Measurements from ENCODE around the gene NFKBIB. TPM values are rescaled to one million over a fixed set of nuclear protein-coding genes. Genes with fewer than 3 reads are reported as not detected.

The NFKBIB gene
- total and polyA plus RNA-seq, 2 of the 13 experiments (the other 11 are each of a cell fraction or from before 2014, with no cell fraction given): 8.6 to 14.9 TPM

GRCh38 chr19:38852231-38853044, 47.3 kb upstream of the NFKBIB start (continued):
- 0 out of 2 replicates have a peak, but pooled peaks have one; percentile 44 for TF ChIP-seq CBX5 (CRISPR knock-in tag; IDR thresholded peaks at IDR 0.05; ENCODE audit: borderline replicate concordance)
- no peak for TF ChIP-seq GABPA (IDR thresholded peaks at IDR 0.05; ENCODE audit: low read depth, low read length)
- 0 out of 2 replicates have a peak, but pooled peaks have one; percentile 2 for TF ChIP-seq GABPA (CRISPR knock-in tag; IDR thresholded peaks at IDR 0.05; ENCODE audit: low read depth)
- no peak for TF ChIP-seq PRDM10 (CRISPR knock-in tag; IDR thresholded peaks at IDR 0.05; ENCODE audit: low read depth)
- 0 out of 2 replicates have a peak, but pooled peaks have one; percentile 35 for TF ChIP-seq MED1 (CRISPR knock-in tag; IDR thresholded peaks at IDR 0.05)
- 0 out of 2 replicates have a peak, but pooled peaks have one; percentile 13 for TF ChIP-seq ZHX1 (CRISPR knock-in tag; IDR thresholded peaks at IDR 0.05; ENCODE audit: low read depth)
- no peak for TF ChIP-seq MAFF (IDR thresholded peaks at IDR 0.05; ENCODE audit: low read depth, low read length)
- no peak for TF ChIP-seq ZNF576 (CRISPR knock-in tag; IDR thresholded peaks at IDR 0.05)
- TF ChIP-seq BATF2 (CRISPR knock-in tag; IDR thresholded peaks at IDR 0.05): no peak
- peak; percentile 46 for TF ChIP-seq YY1 (IDR thresholded peaks at IDR 0.05; ENCODE audit: insufficient read depth, insufficient replicate concordance, low read depth, low read length)
- no peak for TF ChIP-seq ZFYVE20 (CRISPR knock-in tag; IDR thresholded peaks at IDR 0.05; ENCODE audit: borderline replicate concordance, low read depth)
- TF ChIP-seq KDM5A (IDR thresholded peaks at IDR 0.05; ENCODE audit: borderline replicate concordance, low read length): peak; percentile 26; the same call in 1 of the 2 replicates
- TF ChIP-seq ZNF124 (CRISPR knock-in tag; IDR thresholded peaks at IDR 0.05): no peak
- 0 out of 2 replicates have a peak, but pooled peaks have one; percentile 32 for TF ChIP-seq ZNF143 (CRISPR knock-in tag; IDR thresholded peaks at IDR 0.05)
- TF ChIP-seq ISL2 (CRISPR knock-in tag; IDR thresholded peaks at IDR 0.05): no peak
- peak; percentile 29 for TF ChIP-seq KDM2A (CRISPR knock-in tag; IDR thresholded peaks at IDR 0.05; ENCODE audit: borderline replicate concordance, low read depth)
- TF ChIP-seq ARID3A (IDR thresholded peaks at IDR 0.05; ENCODE audit: low read depth, low read length): no peak
- TF ChIP-seq NRL (CRISPR knock-in tag; IDR thresholded peaks at IDR 0.05; ENCODE audit: borderline replicate concordance): peak; percentile 52; the same call in 1 of the 2 replicates
